Peyer's patch (tissue), 4 donors: ENCODE results near the gene STAM. TPM values are rescaled to one million over a fixed set of nuclear protein-coding genes. Genes with fewer than 3 reads are reported as not detected.

Experiments
- DNase-seq, 3 donors: peaks; one replicate each; pipeline ENCODE4 v3.0.0-alpha.2; 2017 to 2019
- H3K27ac ChIP-seq, 4 donors: fragments of 200-600 bp; sonication (generic); one replicate each; pipeline ENCODE4 v1.5.1; 2016 to 2019
- H3K27me3 ChIP-seq, 2 donors: fragments of 200-600 bp; sonication (generic); one replicate each; pipeline ENCODE4 v1.5.1; 2019
- H3K36me3 ChIP-seq, 3 donors: fragments of 200-600 bp; sonication (generic); one replicate each; pipeline ENCODE4 v1.5.1; 2016 to 2019
- H3K4me1 ChIP-seq, 4 donors: fragments of 200-600 bp; sonication (generic); one replicate each; pipeline ENCODE4 v1.5.1; 2016 to 2019
- H3K4me3 ChIP-seq, 4 donors: fragments of 200-600 bp; sonication (generic); 1 replicate in 3 of 4; 2 replicates in 1 of 4; pipeline ENCODE4 v1.5.1; 2016 to 2019; ENCODE audit warnings: mild to moderate bottlenecking in 1 of 4
- H3K9me3 ChIP-seq, 4 donors: fragments of 200-600 bp; sonication (generic); one replicate each; pipeline ENCODE4 v1.5.1; 2016 to 2019; ENCODE audit warnings: mild to moderate bottlenecking in 1 of 4
- CTCF ChIP-seq, 6 experiments: fragments of 450-650 bp in 4 of 6; fragments of 200-600 bp in 2 of 6; sonication (generic) in 1 of 6; IDR thresholded peaks; one replicate each; pipeline ENCODE4 v1.5.1; 2017 to 2019; ENCODE audit warnings: antibody characterized with exemption in 6 of 6, mild to moderate bottlenecking in 3 of 6, moderate library complexity in 1 of 6
- POLR2A ChIP-seq, 2 donors: fragments of 450-650 bp; IDR thresholded peaks; one replicate each; pipeline ENCODE4 v1.5.1; 2017; ENCODE audit warnings: antibody characterized with exemption in 2 of 2, mild to moderate bottlenecking in 2 of 2, moderate library complexity in 2 of 2
- small RNA-seq, 2 donors: library from RNA; depleted of rRNA; stranded (forward); fragments of <200 nt; gene quantifications; one replicate each; pipeline ENCODE3, GENCODE V24; 2016
- total RNA-seq, 4 donors: library from RNA; depleted of rRNA; stranded (reverse); fragments of >200 nt; gene quantifications; one replicate each; pipeline ENCODE4 v1.1.0, GENCODE V29; 2016

STAM gene
- total RNA-seq, 4 donors from 2014 or later: 7.9 to 28.1 (median 16.2) TPM

DNA sequence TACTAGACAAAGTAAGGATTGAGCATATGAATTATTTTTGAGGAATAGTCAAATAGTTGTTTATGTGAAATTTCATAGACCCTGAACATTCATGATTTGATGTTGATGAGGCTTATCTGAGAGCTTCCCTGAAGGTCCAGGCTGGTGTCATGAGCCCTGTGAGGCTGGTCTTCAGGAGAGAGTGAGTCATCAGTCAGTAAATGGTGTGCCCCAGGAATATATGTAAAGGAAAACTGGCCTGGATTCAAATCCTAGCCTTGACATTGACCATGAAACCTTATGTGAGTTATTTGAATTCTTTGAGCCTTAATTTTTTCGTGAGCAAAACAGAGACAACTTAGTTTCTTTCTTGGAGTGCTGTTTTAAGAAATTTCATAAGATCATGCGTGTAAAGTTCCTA, 114.2 kb downstream of the STAM start:
- peaks cover 0 to 2% (median 0%) of the 10 kb centered on the region in 3 donors for H3K36me3 ChIP-seq
- TF ChIP-seq POLR2A (IDR thresholded peaks at IDR 0.05): no peak
- TF ChIP-seq CTCF (IDR thresholded peaks at IDR 0.05): no peak
- peaks cover 0 to 7% (median 0%) of the 10 kb centered on the region in 4 donors for H3K4me1 ChIP-seq
- H3K27me3 ChIP-seq: no peaks in the 10 kb centered on the region
- H3K4me3 ChIP-seq: peak overlapping the region in 1 of 4 donors; percentile 8
- no peak for DNase-seq
- H3K27ac ChIP-seq: peak overlapping the region in 2 of 4 donors; percentile 12 to 57
- H3K9me3 ChIP-seq: no peaks in the 10 kb centered on the region

DNA sequence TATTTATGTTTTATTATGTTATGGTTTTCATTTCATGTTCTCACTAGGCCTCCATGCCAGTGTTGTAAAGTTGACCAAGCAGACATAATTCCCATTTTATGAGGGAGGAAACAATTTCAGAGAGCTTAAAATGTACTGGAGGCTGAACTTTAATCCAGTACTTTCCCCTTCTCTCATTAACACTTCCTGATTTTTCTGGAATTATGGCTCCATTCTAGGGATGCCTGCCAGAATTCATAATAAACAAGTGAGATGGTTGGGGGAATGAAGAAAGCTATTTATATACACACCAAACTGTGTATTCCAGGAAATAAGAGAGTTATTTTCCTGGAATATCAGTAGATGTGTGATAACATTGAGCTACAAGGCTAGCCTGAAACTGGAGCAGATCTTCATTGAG, 114.9 kb downstream of the STAM start:
- TF ChIP-seq POLR2A (IDR thresholded peaks at IDR 0.05) (no peak), CTCF (IDR thresholded peaks at IDR 0.05) (no peak)
- no peak for DNase-seq
- H3K9me3 ChIP-seq: no peaks in the 10 kb centered on the region
- peak overlapping the region in 3 of 4 donors; percentile 12 to 57 (median 35) for H3K27ac ChIP-seq
- H3K4me3 ChIP-seq: no peak overlapping the region
- peaks cover 0 to 5% (median 0%) of the 10 kb centered on the region in 3 donors for H3K36me3 ChIP-seq
- H3K4me1 ChIP-seq: peaks cover 0 to 7% (median 0%) of the 10 kb centered on the region in 4 donors
- H3K27me3 ChIP-seq: no peaks in the 10 kb centered on the region

DNA sequence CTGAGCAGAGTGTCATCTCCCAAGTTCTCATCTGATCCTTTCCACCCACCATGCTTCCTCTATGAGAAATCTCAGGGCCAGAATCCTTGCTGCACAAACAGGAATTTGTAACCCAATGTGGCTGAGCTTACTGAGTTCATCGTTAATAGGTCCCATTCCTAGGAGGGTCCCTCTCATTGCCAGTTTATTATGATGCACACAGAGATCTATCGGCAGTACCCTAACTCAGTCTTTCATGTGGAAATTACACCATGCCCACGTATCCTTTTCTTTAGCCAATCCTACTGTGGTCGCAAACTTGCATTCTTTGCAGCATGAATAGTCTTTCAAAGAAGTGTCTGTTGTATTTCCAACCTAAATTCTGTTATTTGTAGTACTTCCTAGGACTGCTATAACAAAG, 120.2 kb downstream of the STAM start:
- peaks cover 0 to 5% (median 0%) of the 10 kb centered on the region in 4 donors for H3K4me1 ChIP-seq
- no peak overlapping the region for H3K4me3 ChIP-seq
- TF ChIP-seq POLR2A (IDR thresholded peaks at IDR 0.05) (no peak), CTCF (IDR thresholded peaks at IDR 0.05) (no peak)

DNA sequence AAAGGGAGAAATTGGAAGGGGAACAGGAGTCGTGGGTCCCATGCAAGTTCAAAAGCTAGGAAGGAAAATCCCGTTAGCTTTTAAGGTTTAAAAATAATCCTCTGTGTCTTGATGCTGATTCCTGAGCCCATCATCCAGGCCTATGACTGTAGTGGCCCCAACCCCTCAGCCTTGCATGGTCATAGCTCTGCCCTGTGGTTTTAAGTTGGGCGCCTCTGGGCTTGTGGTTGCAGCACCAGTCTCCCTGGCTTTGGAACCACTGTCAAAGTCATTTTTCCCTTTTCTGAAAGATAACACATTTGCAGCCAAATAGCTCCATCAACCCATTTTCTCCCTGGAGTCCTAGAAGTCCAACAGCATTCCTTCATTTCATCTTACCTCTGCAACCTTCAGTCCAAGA, 121.7 kb downstream of the STAM start:
- H3K9me3 ChIP-seq: no peaks in the 10 kb centered on the region
- H3K27me3 ChIP-seq: no peaks in the 10 kb centered on the region
- H3K36me3 ChIP-seq: peaks cover 0 to 16% (median 0%) of the 10 kb centered on the region in 3 donors
- no peak overlapping the region for H3K27ac ChIP-seq
- H3K4me1 ChIP-seq: no peaks in the 10 kb centered on the region
- no peak for TF ChIP-seq CTCF (IDR thresholded peaks at IDR 0.05)
- no peak for TF ChIP-seq POLR2A (IDR thresholded peaks at IDR 0.05)
- H3K4me3 ChIP-seq: no peak overlapping the region
- DNase-seq: no peak

More for the DNA sequence above, 120.2 kb downstream of the STAM start:
- no peak overlapping the region for H3K27ac ChIP-seq
- no peaks in the 10 kb centered on the region for H3K9me3 ChIP-seq
- DNase-seq: no peak
- peaks cover 0 to 9% (median 0%) of the 10 kb centered on the region in 3 donors for H3K36me3 ChIP-seq
- no peaks in the 10 kb centered on the region for H3K27me3 ChIP-seq

Small RNA genes lying within 50 kb of the gene (small RNA-seq; reads per million reads assigned to genes)
- 0 reads per million in 2 donors for gene AC069542.2

Other genes with a start within 250 kb of the STAM start
- not detected for gene ST8SIA6, start 189.6 kb upstream of the STAM start, total RNA-seq
- gene HACD1, start 26.8 kb upstream of the STAM start, total RNA-seq: 1 to 10 TPM; 1.2 to 5.8 (median 3.7) TPM
- gene TMEM236, start 108.0 kb downstream of the STAM start, total RNA-seq: 10 to 100 TPM in 3 of 4 donors, 1 to 10 TPM in 1; 3.3 to 99.1 (median 77.1) TPM
- 10 to 100 TPM in 2 of 4 donors, 1 to 10 TPM in 2; 8.1 to 22.0 (median 11.1) TPM for gene MRC1, start 165.2 kb downstream of the STAM start, total RNA-seq